ENCODE measurements around the gene ATXN7L3. TPM values are rescaled to one million over a fixed set of nuclear protein-coding genes. Genes with fewer than 3 reads are reported as not detected.

Gene ATXN7L3
- polyA plus RNA-seq, 1 experiment: 51.6 TPM

- Histone ChIP-seq H3K4me3 (ENCODE audit: low read depth, low read length) (no peak overlapping the region), H3K27me3 (ENCODE audit: control insufficient read depth, insufficient read depth, low read length) (no peaks in the 10 kb centered on the region), H3K27ac (ENCODE audit: low read depth, low read length) (no peak overlapping the region), H3K9me3 (ENCODE audit: control insufficient read depth, insufficient read depth, low read length) (no peaks in the 10 kb centered on the region)
- DNase-seq (ENCODE audit: low read depth, low spot score): no peak
- TF ChIP-seq, protein P1, sequence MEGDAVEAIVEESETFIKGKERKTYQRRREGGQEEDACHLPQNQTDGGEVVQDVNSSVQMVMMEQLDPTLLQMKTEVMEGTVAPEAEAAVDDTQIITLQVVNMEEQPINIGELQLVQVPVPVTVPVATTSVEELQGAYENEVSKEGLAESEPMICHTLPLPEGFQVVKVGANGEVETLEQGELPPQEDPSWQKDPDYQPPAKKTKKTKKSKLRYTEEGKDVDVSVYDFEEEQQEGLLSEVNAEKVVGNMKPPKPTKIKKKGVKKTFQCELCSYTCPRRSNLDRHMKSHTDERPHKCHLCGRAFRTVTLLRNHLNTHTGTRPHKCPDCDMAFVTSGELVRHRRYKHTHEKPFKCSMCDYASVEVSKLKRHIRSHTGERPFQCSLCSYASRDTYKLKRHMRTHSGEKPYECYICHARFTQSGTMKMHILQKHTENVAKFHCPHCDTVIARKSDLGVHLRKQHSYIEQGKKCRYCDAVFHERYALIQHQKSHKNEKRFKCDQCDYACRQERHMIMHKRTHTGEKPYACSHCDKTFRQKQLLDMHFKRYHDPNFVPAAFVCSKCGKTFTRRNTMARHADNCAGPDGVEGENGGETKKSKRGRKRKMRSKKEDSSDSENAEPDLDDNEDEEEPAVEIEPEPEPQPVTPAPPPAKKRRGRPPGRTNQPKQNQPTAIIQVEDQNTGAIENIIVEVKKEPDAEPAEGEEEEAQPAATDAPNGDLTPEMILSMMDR (IDR thresholded peaks at IDR 0.05; ENCODE audit: low read depth, low read length): no peak
- ChIA-PET POLR2A (no interaction called here), CTCF (no interaction called here)
Measured at GRCh38 chr17:44214896-44215295, 15.2 kb upstream of the ATXN7L3 start.

DNA sequence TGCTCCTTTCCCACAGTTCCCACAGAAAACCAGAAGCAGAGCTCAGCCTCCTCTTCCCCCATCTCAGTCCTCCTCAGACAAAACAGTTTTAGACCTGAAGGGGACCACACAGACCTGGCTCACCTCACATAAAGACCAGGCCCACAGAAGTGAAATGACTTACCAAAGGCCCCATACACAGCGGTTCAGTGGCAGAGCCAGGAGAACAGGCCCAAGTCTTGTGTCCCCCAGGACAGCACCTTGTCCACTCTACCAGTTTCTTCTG, 14.5 kb upstream of the ATXN7L3 start:
- no peaks in the 10 kb centered on the region for H3K27me3 ChIP-seq (ENCODE audit: control insufficient read depth, insufficient read depth, low read length)
- no peaks in the 10 kb centered on the region for H3K9me3 ChIP-seq (ENCODE audit: control insufficient read depth, insufficient read depth, low read length)
- no peak overlapping the region for H3K4me3 ChIP-seq (ENCODE audit: low read depth, low read length)
- DNase-seq (ENCODE audit: low read depth, low spot score): no peak
- ChIA-PET CTCF (interaction anchor here (1.3 kb wide), 1 partner anchor 116 kb away, joined by 3 read pairs; no protein-coding TSS in a partner anchor), POLR2A (no interaction called here)
- H3K27ac ChIP-seq (ENCODE audit: low read depth, low read length): no peak overlapping the region
- TF ChIP-seq, protein P1 (IDR thresholded peaks at IDR 0.05; ENCODE audit: low read depth, low read length): no peak

GRCh38 chr17:44213403-44214229, 13.9 kb upstream of the ATXN7L3 start:
- no peaks in the 10 kb centered on the region for H3K27me3 ChIP-seq (ENCODE audit: control insufficient read depth, insufficient read depth, low read length)
- no peaks in the 10 kb centered on the region for H3K9me3 ChIP-seq (ENCODE audit: control insufficient read depth, insufficient read depth, low read length)
- no peak for DNase-seq (ENCODE audit: low read depth, low spot score)
- POLR2A ChIA-PET: no interaction called here
- H3K4me3 ChIP-seq (ENCODE audit: low read depth, low read length): no peak overlapping the region
- CTCF ChIA-PET: interaction anchor here (1.3 kb wide), 1 partner anchor 117 kb away, joined by 3 read pairs; no protein-coding TSS in a partner anchor
- TF ChIP-seq, protein P1 (IDR thresholded peaks at IDR 0.05; ENCODE audit: low read depth, low read length): no peak
- H3K27ac ChIP-seq (ENCODE audit: low read depth, low read length): no peak overlapping the region

GRCh38 chr17:44212507-44213402, 13.1 kb upstream of the ATXN7L3 start:
- DNase-seq (ENCODE audit: low read depth, low spot score): no peak
- CTCF ChIA-PET: interaction anchor here (1.3 kb wide), 1 partner anchor 118 kb away, joined by 3 read pairs; no protein-coding TSS in a partner anchor
- POLR2A ChIA-PET: no interaction called here
- Histone ChIP-seq H3K27me3 (ENCODE audit: control insufficient read depth, insufficient read depth, low read length) (no peaks in the 10 kb centered on the region), H3K9me3 (ENCODE audit: control insufficient read depth, insufficient read depth, low read length) (no peaks in the 10 kb centered on the region), H3K27ac (ENCODE audit: low read depth, low read length) (no peak overlapping the region), H3K4me3 (ENCODE audit: low read depth, low read length) (no peak overlapping the region)
- TF ChIP-seq, protein P1 (IDR thresholded peaks at IDR 0.05; ENCODE audit: low read depth, low read length): no peak

Data from AG04450 (cell line).